Measurements from ENCODE around the gene CPNE5.

GRCh38 chr6:36702656-36703055 lies 136.6 kb downstream of the CPNE5 start:
- TF ChIP-seq CTCF (IDR thresholded peaks at IDR 0.05) (no peak), POLR2A (IDR thresholded peaks at IDR 0.05) (no peak)

Measured in thyroid gland (tissue), 4 donors.